Skin of body (tissue), 2 donors: ENCODE results near the gene IL9R. TPM values are rescaled to one million over a fixed set of nuclear protein-coding genes. Genes with fewer than 3 reads are reported as not detected.
"Not testable (repeated sequence)": the region's sequence is repeated elsewhere in the genome, so short reads cannot be mapped to it uniquely, and the experiment has no call there.

Experiments used
- DNase-seq: peaks from one replicate; lab custom pipeline; 2025; lab: John Stamatoyannopoulos, UW
- total RNA-seq: library from RNA; depleted of rRNA; stranded (reverse); fragments of >200 nt; gene quantifications from one replicate; pipeline ENCODE4 v1.2.3, GENCODE V29; 2014

Gene IL9R
- total RNA-seq, 1 donor from 2014 or later = not detected

DNA sequence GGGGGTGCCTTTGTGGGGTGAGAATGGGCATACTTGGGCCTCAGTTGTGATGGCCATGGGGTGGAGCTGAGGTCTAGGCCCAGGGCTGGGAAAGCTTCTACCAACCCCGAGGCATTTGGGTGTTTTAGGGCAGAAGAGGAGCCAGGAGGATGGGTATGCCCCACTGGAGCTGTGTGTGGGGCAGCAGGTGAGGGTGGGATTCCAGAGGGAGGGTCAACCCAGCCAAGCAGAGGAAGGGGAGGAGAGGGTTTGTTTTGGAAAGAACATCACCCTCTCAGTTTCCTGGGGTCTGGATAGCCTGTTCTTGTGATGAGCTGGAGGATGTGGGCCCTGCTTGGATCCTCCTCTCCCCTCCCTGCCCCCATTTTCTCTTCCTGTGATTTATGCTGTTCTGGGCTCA is 620 bp downstream of the IL9R start:
- no peak for DNase-seq

DNA sequence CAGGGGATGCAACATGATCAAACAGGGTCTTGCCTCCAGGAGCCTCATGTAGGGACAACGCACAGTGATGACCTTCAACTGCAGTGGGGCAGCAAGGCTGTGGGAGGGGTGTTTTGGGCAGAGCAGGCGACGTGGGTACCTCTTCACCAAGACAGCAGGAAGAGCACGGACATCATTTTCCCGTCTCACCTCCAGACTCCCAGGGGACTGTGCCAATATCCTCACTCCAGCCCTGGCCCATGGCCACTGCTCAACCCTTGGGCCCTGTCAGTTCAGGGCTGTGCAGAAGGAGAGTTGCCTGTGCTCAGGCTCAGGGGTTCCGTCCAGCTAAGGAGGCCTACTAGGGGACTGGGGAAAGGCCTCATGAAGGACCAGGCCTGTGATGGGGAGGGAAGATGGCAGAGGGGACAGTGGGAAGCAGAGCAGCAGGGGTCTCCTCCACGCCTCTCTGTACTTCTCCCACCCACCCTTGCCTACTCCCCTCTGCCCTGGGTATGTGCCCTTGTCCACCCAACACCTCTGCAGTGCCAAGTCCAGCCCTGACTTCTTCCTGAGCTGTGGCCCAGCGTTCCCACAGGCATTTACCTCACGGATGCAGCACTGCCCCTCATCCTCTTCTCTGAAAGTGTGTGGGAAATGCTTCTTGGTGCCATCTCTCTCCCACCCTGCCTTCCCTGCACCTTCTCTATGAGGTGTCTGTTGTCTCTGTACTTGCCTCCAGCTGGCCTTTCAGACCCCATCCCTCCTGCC is 1.4 kb downstream of the IL9R start:
- no peak for DNase-seq

DNA sequence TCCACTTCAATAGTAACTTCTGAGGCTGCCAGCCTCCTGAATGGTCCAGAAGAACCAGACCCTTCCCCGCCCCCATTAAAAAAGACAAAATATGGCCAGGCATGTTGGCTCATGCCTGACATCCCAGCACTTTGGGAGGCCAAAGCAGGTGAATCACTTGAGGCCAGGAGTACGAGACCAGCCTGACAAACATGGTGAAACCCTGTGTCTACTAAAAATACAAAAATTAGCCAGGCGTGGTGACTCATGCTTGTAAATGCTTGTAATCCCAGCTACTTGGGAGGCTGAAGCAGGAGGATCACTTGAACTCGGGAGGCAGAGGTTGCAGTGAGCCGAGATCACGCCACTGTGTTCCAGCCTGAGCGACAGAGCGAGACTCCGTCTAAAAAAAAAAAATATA is 2.3 kb downstream of the IL9R start:
- not testable (repeated sequence) for DNase-seq

DNA sequence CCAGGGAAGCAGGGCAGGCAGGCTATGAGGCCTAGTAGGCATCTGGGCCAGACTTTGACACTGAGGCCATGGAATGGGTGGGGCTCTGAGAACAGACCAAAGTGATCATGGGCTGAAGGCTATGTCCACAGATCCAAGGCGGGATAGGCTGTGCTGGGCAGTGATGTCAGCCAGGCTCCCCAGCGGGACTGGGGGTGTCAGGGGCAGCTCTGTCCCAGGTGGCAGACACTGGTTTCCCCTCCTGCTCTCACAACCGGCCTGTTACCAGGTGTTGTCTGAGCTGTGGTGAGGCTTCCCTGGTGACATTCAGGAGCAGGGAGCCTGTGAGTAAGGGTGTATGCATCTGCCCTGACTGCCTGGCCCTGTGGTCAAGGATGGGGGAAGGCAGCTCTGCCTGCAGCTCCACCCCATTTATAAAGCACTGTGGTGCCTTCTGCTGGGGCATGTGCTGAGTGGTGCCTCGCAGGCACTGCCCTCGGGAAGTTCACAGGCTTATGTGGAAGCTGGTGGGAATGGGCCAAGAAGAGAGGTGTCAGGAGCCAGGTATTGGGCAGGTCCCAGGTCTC is 2.9 kb downstream of the IL9R start:
- DNase-seq = no peak

DNA sequence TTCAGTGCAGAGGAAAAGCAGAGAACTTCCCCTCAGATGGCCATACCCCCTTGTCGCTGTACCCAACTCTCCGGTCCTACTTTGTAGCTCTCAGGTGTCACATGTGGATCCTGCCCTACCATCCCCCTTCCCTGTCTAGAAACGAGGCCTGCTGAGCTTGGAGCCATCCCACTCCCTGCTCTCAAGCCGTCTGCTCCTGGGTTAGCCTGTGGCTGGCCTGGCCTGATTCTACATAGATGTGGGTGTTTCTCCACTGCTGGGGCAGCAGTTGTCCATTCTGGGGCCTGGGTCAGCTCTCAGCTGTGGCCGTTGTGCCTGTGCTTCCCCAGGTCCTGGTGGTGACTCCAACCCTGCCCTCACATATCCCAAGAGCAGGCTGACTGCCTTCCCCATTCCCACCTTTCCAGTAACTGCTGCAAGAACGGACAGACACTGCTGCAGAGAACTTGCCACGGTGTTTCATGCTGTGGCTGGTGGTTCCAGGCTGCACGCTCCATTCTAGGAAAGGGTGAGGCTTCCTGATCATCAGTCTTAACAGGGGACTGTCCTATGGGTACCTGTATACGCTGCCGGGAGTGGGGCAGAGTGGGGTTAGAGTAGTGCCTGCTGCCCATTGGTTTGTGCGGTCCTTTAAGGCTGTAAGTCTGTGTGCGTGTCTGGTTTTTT is 3.6 kb downstream of the IL9R start:
- DNase-seq = no peak

DNA sequence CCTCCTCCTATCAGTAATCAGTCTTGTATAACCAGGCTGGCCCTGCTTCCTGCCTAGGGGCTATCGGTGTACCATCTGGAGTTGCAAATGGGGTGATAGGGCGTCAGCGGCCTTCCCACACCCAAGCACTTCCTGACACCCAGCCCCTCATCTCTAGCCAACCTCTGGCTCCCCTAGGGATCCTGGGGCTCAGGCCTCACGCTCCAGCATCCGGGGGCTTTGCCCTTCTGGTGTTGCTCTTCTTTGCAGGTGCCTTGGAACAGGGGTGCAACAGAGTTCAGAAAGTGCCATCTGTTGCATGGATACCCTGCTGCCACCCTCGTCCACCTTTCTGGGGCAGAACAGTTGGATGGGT is 4.1 kb downstream of the IL9R start:
- no peak for DNase-seq

DNA sequence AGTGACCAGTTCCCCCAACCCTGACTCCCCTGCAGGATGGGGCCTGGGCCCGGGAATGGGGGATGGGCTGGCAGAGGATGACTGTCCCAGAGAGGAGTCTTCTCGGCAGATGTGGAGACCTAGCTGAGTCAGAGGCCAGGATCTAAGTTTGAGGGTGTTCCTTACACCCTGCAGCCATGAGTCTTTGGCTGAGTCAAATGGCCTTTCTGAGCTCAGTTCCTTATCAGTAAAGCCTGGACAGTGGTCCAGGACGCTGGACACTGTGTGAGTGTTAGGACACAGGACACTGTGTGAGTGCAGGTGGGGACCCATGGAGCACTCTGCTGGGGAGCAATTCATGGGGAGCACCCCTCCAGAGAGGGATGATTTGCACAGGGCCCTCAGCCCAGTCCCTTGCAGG is 5.0 kb downstream of the IL9R start:
- no peak for DNase-seq

DNA sequence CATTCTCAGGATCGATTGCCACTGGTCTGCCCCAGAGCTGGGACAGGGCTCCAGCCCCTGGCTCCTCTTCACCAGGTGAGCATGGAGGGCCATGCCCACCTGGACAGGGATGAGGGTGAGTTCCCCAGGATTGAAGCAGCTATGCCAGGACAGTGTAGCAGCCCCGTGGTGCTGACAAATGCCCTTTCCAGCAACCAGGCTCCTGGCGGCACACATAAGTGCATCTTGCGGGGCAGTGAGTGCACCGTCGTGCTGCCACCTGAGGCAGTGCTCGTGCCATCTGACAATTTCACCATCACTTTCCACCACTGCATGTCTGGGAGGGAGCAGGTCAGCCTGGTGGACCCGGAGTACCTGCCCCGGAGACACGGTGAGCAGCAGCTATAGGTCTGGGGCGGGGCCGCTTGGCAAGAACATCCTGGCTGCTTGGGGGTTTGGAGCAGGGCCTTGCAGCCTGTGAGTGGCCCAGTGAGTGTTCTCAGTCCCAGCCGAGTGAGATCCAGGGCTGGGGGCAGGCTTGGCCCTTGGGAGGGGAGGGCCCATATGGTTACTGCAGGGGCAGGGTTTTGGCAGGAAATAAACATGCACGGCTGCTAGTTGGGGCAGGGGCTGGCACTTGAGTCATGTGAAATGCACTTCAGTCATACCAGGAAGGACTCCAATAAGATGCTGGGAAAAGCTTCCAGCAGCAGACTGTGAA is 6.1 kb downstream of the IL9R start:
- no peak for DNase-seq

DNA sequence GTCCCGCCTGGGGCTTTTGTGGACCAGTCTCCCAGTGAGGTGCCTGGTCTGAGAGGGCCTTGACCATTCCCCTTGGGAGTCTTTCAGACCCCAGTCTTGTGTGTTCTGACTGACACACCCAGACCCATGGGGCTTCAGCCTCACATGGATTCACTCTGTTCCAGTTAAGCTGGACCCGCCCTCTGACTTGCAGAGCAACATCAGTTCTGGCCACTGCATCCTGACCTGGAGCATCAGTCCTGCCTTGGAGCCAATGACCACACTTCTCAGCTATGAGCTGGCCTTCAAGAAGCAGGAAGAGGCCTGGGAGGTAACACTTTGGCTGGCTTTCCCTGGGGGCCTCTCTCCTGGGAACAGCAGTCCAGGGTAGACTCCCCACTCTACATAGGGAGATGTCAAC is 6.8 kb downstream of the IL9R start:
- DNase-seq = no peak

DNA sequence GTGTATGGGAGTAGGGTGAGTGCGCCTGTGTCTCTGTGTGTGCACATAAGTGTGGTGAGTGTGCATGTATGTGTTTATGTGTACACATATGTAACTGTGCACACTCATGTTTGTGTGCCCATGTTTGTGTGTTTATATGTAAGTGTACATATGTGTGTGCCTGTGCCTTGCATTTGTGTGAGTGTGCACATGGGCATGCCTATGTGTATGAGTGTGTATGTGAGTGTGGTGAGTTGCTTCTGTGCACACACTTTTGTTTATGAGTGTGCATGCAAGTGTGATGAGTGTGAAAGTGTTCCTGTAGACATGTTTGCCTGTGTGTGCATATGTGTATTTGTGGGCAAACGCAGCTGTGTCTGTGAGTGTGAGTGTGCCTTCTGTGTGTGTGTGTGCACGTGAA is 7.2 kb downstream of the IL9R start:
- no peak for DNase-seq

DNA sequence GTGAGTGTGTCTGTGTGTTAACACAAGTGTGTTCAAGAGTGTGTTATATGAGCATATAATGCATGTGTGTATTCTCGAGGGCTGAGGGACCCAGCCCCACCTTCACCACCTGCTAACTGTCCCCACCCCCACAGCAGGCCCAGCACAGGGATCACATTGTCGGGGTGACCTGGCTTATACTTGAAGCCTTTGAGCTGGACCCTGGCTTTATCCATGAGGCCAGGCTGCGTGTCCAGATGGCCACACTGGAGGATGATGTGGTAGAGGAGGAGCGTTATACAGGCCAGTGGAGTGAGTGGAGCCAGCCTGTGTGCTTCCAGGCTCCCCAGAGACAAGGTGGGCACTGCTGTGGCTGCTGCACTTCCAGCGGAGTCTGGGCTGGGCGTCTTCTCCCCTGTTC is 7.6 kb downstream of the IL9R start:
- DNase-seq = no peak

DNA sequence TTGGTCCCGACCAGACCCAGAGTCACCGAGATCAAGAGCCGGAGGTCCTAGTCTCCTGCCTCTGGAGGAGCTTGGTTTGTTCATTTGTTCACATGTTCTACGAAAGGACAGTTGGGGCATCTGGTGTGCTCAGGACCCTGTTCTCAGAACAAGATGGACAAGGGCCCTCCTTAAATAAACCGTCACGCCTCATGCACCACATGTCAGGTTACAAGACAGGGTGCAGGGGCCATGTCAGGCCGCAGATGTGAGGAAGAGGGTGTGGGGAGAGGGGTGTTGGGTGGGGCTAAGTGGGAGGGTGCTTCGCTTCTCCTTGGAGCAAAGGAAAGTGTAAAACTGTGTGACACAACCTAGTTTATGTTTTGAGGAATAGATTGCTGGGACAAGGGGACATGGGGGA is 9.0 kb downstream of the IL9R start:
- DNase-seq = not testable (repeated sequence)

DNA sequence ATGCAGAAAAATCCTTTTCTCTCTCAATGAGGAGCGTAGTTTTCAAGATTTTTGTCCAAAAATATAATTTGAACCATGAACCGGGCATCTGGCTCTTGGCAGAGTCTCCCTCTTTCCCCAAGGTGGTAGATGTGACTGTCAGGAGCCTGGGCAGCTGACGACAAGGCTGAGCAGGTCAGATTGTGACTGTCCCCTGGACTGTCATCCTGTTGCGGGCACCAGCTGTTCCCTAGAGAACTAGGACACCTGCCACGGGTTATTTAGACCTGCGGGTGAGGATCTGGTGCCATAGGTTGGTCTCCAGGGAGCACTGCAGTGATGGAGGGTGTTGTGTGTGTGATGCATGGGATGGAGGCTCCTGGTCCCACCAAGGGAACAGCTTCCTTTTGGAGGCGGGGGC is 10.9 kb downstream of the IL9R start:
- DNase-seq = not testable (repeated sequence)

DNA sequence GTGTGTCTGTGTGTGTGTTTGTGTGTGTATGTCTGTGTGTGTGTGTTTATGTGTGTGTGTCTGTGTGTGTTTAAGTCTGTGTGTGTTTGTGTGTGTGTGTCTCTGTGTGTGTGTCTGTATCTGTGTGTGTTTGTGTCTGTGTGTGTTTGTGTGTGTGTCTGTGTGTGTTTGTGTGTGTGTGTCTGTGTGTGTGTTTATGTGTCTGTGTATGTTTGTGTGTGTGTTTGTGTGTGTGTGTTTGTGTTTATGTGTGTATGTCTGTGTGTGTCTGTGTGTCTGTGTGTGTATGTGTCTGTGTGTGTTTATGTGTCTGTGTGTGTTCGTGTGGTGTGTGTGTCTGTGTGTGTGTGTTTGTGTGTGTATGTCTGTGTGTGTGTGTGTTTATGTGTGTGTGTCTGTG is 11.4 kb downstream of the IL9R start:
- no peak for DNase-seq

DNA sequence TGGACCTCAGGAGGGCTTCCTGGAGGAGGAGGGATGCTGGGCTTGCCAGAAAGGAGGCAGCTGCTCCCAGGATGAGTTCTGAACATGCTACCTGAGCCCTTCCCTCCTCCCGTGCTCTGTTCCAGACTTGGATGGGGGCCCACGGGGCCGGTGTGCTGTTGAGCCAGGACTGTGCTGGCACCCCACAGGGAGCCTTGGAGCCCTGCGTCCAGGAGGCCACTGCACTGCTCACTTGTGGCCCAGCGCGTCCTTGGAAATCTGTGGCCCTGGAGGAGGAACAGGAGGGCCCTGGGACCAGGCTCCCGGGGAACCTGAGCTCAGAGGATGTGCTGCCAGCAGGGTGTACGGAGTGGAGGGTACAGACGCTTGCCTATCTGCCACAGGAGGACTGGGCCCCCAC is 12.2 kb downstream of the IL9R start:
- not testable (repeated sequence) for DNase-seq

DNA sequence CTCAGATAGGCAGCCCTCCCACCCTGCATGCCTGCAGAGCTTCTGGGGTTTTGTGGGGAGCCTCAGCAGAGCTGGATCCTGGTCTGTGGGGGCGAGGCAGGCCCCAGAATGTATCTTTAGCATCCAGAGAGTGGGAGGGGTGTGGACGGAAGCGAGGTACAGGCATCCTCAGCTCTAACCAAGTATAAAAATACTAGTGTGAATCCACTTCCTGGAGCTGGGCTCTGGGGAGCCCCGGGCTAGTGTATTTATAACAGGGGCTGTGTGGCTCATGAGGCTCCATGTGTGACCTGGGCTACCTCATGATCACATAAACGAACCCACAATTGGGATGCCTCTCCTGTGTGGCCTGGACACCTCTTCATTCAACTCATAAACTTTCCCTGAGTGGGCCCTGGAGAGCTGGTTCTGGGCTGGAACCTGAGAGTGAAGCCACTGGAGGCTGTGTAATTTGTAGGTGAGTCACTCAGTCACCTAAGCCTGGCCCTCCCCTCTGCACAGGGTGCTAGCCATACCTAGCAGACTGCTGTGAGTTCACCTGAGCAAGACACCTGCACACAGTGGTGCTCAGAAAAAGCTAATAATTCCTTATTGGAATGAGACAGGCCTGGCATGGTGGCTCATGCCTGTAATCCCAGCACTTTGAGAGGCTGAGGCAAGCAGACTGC is 15.9 kb downstream of the IL9R start:
- not testable (repeated sequence) for DNase-seq

DNA sequence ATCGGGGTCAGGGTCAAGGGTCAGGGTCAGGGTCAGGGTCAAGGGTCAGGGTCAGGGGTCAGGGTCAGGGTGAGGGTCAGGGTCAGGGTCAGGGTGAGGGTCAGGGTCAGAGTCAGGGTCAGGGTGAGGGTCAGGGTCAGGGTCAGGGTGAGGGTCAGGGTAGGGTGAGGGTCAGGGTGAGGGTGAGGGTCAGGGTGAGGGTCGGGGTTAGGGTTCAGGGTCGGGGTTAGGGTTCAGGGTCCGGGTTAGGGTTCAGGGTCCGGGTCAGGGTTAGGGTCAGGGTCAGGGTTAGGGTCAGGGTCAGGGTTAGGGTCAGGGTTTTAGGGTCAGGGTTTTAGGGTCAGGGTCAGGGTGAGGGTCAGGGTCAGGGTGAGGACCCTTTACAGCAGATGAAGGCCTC is 22.4 kb downstream of the IL9R start:
- not testable (repeated sequence) for DNase-seq

DNA sequence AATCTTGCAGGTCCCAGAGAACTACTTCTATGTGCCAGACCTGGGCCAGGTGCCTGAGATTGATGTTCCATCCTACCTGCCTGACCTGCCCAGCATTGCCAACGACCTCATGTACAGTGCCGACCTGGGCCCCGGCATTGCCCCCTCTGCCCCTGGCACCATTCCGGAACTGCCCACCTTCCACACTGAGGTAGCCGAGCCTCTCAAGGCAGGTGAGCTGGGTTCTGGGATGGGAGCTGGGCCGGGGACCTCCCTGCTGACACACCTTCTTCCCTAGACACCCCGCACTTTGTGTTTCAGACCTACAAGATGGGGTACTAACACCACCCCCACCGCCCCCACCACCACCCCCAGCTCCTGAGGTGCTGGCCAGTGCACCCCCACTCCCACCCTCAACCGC is 25.5 kb downstream of the IL9R start:
- DNase-seq = not testable (repeated sequence)

DNA sequence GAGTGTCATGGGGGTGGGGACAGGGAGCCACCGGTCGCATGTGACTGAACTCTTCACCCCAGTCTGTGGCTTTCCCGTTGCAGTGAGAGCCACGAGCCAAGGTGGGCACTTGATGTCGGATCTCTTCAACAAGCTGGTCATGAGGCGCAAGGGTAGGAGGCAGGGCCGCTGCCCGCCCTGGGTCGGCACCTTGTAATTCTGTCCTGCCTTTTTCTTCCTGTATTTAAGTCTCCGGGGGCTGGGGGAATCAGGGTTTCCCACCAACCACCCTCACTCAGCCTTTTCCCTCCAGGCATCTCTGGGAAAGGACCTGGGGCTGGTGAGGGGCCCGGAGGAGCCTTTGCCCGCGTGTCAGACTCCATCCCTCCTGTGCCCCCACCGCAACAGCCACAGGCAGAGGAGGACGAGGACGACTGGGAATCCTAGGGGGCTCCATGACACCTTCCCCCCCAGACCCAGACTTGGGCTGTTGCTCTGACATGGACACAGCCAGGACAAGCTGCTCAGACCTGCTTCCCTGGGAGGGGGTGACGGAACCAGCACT is 27.5 kb downstream of the IL9R start:
- DNase-seq = not testable (repeated sequence)

DNA sequence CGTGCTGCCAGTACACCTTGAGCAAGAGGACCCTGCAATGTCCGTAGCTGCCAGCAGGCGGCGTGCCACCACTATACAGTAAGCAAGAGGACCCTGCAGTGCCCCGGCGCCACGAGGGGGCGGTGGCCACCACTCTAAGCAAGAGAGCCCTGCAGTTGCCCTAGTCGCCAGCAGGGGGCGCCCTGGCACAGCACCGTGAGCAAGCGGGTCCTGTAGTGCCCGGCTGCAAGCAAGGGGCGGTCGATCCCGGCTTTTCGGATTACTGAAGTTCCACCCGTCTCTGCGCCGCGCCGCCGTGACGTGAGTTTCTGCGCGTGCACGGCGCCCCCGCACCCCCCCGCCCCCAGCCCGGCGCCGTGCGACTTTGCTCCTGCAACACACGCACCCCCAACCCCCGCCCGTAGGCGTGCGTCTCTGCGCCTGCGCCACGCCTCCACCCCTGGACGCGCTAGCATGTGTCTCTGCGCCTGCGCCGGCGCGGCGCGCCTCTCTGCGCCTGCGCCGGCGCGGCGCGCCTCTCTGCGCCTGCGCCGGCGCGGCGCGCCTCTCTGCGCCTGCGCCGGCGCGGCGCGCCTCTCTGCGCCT is 31.2 kb downstream of the IL9R start:
- not testable (repeated sequence) for DNase-seq

DNA sequence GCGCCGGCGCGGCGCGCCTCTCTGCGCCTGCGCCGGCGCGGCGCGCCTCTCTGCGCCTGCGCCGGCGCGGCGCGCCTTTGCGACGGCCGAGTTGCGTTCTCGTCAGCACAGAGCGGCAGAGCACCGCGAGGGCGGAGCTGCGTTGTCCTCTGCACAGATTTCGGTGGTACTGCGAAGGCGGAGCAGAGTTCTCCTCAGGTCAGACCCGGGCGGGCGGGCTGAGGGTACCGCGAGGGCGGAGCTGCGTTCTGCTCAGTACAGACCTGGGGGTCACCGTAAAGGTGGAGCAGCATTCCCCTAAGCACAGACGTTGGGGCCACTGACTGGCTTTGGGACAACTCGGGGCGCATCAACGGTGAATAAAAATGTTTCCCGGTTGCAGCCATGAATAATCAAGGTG is 31.8 kb downstream of the IL9R start:
- not testable (repeated sequence) for DNase-seq
